Ovary (tissue), 9 donors: ENCODE results near the gene ZNF761. TPM values are rescaled to one million over a fixed set of nuclear protein-coding genes. Genes with fewer than 3 reads are reported as not detected.
A peak's percentile ranks its signal among the peaks of the same experiment; 100 is the strongest.
"Not testable (repeated sequence)": the region's sequence is repeated elsewhere in the genome, so short reads cannot be mapped to it uniquely, and the experiment has no call there.

Source experiments
- DNase-seq, 5 donors: peaks; one replicate each; pipeline ENCODE4 v3.0.0-alpha.2; 2019 to 2020
- H3K27ac ChIP-seq, 2 donors: fragments of 200-600 bp; one replicate each; pipeline versions ENCODE4 v1.5.1 to v1.8.0; 2019 to 2022
- H3K27me3 ChIP-seq: fragments of 200-600 bp; one replicate; pipeline ENCODE4 v1.8.0; 2022
- H3K36me3 ChIP-seq: fragments of 200-600 bp; sonication (generic); one replicate; pipeline ENCODE4 v1.5.1; 2019
- H3K4me1 ChIP-seq: one replicate; pipeline ENCODE4 v1.8.1; 2013; ENCODE audit warnings: mild to moderate bottlenecking, moderate library complexity; ENCODE audit not compliant: insufficient read depth
- H3K4me3 ChIP-seq: fragments of 200-600 bp; sonication (generic); one replicate; pipeline ENCODE4 v1.5.1; 2017
- H3K9me3 ChIP-seq, 2 donors: fragments of 200-600 bp in 1 of 2; sonication (generic) in 1 of 2; one replicate each; pipeline versions ENCODE4 v1.5.1 to v1.8.1; 2013 to 2019; ENCODE audit warnings: mild to moderate bottlenecking in 1 of 2, moderate library complexity in 1 of 2
- EP300 ChIP-seq: sonication (generic); formaldehyde crosslinking; IDR thresholded peaks from one replicate; pipeline ENCODE4 v1.6.1; 2017; ENCODE audit warnings: antibody characterized with exemption
- POLR2A ChIP-seq: fragments of 450-650 bp; IDR thresholded peaks from one replicate; pipeline ENCODE4 v1.6.1; 2017; ENCODE audit warnings: antibody characterized with exemption, mild to moderate bottlenecking, moderate library complexity
- WGBS, 3 donors: extraction: QIAGEN DNeasy Blood & Tissue Kit in 1 of 3; methylation state at CpG; one replicate each; pipeline versions ENCODE4 v1.1.5 to v1.1.7; 2013 to 2017; 5-methylcytosine and 5-hydroxymethylcytosine counted together
- intact Hi-C, 4 donors: fragments of 100-400 bp; cut with DNase I; formaldehyde crosslinking; loops; one replicate each; pipeline versions ENCODE4 v1.11.0 to v1.15.1; 2022 to 2023
- polyA plus RNA-seq, 2 donors: library from polyadenylated mRNA; stranded (reverse); fragments of 200-250 nt in 1 of 2; fragments of 350-450 nt in 1 of 2; fragmentation: Illumina TruSeq in 1 of 2; extraction: RNeasy Lipid Tissue Mini Kit (QIAGEN cat#74804) in 1 of 2; gene quantifications; one replicate each; pipeline ENCODE4 v1.2.3, GENCODE V29; 2013 to 2014
- total RNA-seq, 7 donors: library from RNA; depleted of rRNA in 2 of 7; stranded (reverse); fragments of >200 nt in 2 of 7; fragmentation: NEBNext Ultra II Directional in 3 of 7; extraction: Animal tissue kit (Norgen Biotek cat#: 25700) in 3 of 7; gene quantifications; one replicate each; pipeline versions ENCODE4 v1.1.0 to v1.2.4, GENCODE V29; 2016 to 2023
- TF ChIP-seq, protein P1 (sequence below), 3 donors: fragments of 450-650 bp in 2 of 3; fragments of 200-600 bp in 1 of 3; IDR thresholded peaks; one replicate each; pipeline versions ENCODE4 v1.5.1 to v1.8.0; 2016 to 2022; ENCODE audit warnings: antibody characterized with exemption in 3 of 3, mild to moderate bottlenecking in 1 of 3
- donor health status: DM: no; HTN: no; CAD: no; lungs with moderate emphysema.
- donor health status: DM: no; HTN: no; CAD: no.
- donor health status: Bipolar disorder and iron deficiency.
- donor health status: DM: yes; HTN: yes; CAD: no.
- donor health status: DM: no; HTN: no; CAD: no.
- donor health status: DM: yes; HTN: yes; CAD: no.

Gene ZNF761
- total and polyA plus RNA-seq, 9 donors, result 6.7 to 19.5 (median 10.2) TPM

DNA sequence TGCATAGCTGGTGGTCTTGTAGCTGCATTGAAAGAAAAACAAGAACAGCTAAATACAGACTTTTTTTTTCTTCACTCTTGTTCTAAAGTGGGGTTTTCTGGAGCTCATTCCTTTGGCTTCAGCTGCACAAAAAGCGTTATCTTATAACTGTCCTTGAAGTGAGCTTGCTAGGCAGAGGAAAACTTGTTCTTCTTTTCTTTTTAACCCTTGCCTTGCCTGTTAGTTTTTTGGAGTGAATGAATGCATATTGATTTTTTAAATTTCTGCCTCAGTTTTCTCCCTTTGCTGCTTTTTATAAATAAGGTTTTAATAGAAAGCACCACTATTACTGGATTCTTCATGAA is 35.3 kb upstream of the ZNF761 start:
- H3K4me3 ChIP-seq, result peak overlapping the region; percentile 64
- TF ChIP-seq EP300 (no peak), POLR2A (no peak)
- TF ChIP-seq, protein P1, sequence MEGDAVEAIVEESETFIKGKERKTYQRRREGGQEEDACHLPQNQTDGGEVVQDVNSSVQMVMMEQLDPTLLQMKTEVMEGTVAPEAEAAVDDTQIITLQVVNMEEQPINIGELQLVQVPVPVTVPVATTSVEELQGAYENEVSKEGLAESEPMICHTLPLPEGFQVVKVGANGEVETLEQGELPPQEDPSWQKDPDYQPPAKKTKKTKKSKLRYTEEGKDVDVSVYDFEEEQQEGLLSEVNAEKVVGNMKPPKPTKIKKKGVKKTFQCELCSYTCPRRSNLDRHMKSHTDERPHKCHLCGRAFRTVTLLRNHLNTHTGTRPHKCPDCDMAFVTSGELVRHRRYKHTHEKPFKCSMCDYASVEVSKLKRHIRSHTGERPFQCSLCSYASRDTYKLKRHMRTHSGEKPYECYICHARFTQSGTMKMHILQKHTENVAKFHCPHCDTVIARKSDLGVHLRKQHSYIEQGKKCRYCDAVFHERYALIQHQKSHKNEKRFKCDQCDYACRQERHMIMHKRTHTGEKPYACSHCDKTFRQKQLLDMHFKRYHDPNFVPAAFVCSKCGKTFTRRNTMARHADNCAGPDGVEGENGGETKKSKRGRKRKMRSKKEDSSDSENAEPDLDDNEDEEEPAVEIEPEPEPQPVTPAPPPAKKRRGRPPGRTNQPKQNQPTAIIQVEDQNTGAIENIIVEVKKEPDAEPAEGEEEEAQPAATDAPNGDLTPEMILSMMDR (IDR thresholded peaks at IDR 0.05), result no peak

GRCh38 chr19:53397918-53398317 is 33.9 kb upstream of the ZNF761 start:
- H3K4me3 ChIP-seq, H3K9me3 ChIP-seq, H3K36me3 ChIP-seq, H3K27me3 ChIP-seq, H3K4me1 ChIP-seq, DNase-seq, H3K27ac ChIP-seq: not testable (repeated sequence)
- 50 to 82% (median 52%) methylated on average over 1 of the region's 1 CpG for WGBS, 3 donors
- intact Hi-C loops, result loop anchor here in 1 of 4 donors (10.0 kb wide), 1 partner anchor 203 kb away; the partner anchor contains the start of gene ZNF665

More for the DNA sequence above, 35.3 kb upstream of the ZNF761 start:
- no peak overlapping the region for H3K27ac ChIP-seq
- intact Hi-C loops, result loop anchor here in 1 of 4 donors (10.0 kb wide), 1 partner anchor 202 kb away; the partner anchor contains the start of gene ZNF665
- 0% methylated on average over 1 of the region's 1 CpG for WGBS, 3 donors
- no peaks in the 10 kb centered on the region for H3K9me3 ChIP-seq
- DNase-seq, result no peak
- peaks cover 7% of the 10 kb centered on the region for H3K4me1 ChIP-seq
- no peaks in the 10 kb centered on the region for H3K36me3 ChIP-seq
- no peaks in the 10 kb centered on the region for H3K27me3 ChIP-seq

- no peaks in the 10 kb centered on the region for H3K4me1 ChIP-seq
- 81 to 91% (median 87%) methylated on average over 7 of the region's 7 CpGs for WGBS, 3 donors
- DNase-seq, result no peak
- TF ChIP-seq, protein P1 (IDR thresholded peaks at IDR 0.05), result no peak
- TF ChIP-seq EP300, result no peak
- no peak for TF ChIP-seq POLR2A
- no peaks in the 10 kb centered on the region for H3K36me3 ChIP-seq
- no peak overlapping the region for H3K4me3 ChIP-seq
- intact Hi-C loops, result loop anchor here in 1 of 4 donors (10.0 kb wide), 1 partner anchor 335 kb away; no protein-coding TSS in a partner anchor
- H3K9me3 ChIP-seq, result peaks cover 0 to 38% of the 10 kb centered on the region in 2 donors
- no peaks in the 10 kb centered on the region for H3K27me3 ChIP-seq
- H3K27ac ChIP-seq, result no peak overlapping the region
Measured at GRCh38 chr19:53409505-53410204, 22.1 kb upstream of the ZNF761 start.

DNA sequence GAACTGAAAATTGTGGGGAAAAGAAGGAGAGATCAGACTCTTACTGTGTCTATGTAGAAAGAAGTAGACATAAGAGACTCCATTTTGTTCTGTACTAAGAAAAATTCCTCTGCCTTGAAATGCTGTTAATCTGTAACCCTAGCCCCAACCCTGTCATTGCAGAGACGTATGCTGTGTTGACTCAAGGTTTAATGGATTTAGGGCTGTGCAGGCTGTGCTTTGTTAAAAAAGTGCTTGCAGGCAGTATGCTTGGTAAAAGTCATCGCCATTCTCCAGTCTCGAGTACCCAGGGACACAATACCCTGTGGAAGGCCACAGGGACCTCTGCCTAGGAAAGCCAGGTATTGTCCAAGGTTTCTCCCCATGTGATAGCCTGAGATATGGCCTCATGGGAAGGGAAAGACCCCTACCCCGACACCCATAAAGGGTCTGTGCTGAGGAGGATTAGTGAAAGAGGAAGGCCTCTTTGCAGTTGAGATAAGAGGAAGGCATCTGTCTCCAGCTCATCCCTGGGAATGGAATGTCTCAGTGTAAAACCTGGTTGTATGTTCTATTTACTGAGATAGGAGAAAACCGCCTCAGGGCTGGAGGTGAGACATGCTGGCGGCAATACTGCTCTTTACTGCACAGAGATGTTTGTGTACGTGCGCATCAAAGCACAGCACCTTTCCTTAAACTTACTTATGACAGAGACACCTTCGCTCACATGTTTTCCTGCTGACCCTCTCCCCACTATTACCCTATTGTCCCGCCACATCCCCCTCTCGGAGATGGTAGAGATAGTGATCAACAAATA is 11.1 kb upstream of the ZNF761 start:
- H3K9me3 ChIP-seq, H3K4me1 ChIP-seq, intact Hi-C loops, H3K4me3 ChIP-seq, H3K27me3 ChIP-seq, H3K36me3 ChIP-seq, DNase-seq, H3K27ac ChIP-seq: not testable (repeated sequence)
- 67 to 71% (median 69%) methylated on average over 11 of the region's 11 CpGs for WGBS, 3 donors

GRCh38 chr19:53422551-53422950 is 9.2 kb upstream of the ZNF761 start:
- WGBS, 3 donors, result 77 to 82% (median 79%) methylated on average over 5 of the region's 5 CpGs
- H3K4me1 ChIP-seq, result peaks cover 4% of the 10 kb centered on the region
- H3K4me3 ChIP-seq, result no peak overlapping the region
- no peaks in the 10 kb centered on the region for H3K27me3 ChIP-seq
- TF ChIP-seq EP300 (no peak), POLR2A (no peak)
- TF ChIP-seq, protein P1 (IDR thresholded peaks at IDR 0.05), result no peak
- DNase-seq, result no peak
- intact Hi-C loops, result no loop called here
- H3K27ac ChIP-seq, result no peak overlapping the region
- H3K36me3 ChIP-seq, result no peaks in the 10 kb centered on the region
- H3K9me3 ChIP-seq, result no peaks in the 10 kb centered on the region

DNA sequence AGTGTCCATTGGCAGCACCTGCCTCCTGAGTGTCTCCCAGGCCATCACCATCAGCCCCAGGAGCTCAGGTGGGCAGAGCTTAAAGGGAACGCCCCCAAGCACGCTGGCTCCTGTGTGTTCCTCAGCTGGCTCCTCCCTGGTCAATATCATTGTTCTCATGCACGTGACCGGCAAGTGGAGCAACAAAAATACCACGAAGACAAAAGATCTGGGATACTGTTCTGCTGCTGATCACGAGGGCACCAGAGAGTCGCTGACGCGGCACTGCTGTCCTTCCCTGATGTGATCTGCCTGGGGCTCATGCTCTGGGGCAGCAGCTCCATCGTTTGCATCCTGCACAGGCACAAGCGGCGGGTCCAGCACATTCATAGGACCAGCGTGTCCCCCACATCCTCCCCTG is 8.7 kb upstream of the ZNF761 start:
- WGBS, 3 donors, result 14 to 54% (median 21%) methylated on average over 4 to 11 of the region's 13 CpGs
- DNase-seq, result peak in 1 of 5 donors; percentile 22
- H3K27me3 ChIP-seq, H3K36me3 ChIP-seq, H3K9me3 ChIP-seq, H3K4me1 ChIP-seq, H3K27ac ChIP-seq, intact Hi-C loops, H3K4me3 ChIP-seq: not testable (repeated sequence)

DNA sequence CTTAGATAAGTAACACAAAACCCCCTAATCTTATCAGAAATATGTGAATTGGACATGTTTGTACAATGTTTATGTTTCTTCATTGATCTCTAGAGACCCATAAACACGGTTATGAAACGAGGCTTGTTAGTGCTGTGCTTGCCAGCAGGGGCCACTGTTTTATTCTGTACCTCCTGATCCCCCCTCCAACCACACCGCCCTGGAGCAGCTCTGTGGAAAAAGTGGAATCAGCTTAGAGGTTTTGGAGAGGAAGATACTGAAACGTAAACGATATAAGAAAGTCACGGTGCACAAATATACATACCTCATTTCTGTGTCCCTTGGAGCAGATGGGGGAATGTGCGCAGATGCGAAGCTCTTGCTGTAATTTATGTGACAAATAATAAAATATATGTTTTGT is 8.1 kb upstream of the ZNF761 start:
- WGBS, 3 donors, result 27 to 64% (median 39%) methylated on average over 8 of the region's 8 CpGs
- H3K4me3 ChIP-seq, H3K4me1 ChIP-seq, intact Hi-C loops, H3K36me3 ChIP-seq, H3K27me3 ChIP-seq, H3K27ac ChIP-seq, H3K9me3 ChIP-seq: not testable (repeated sequence)
- peak in 2 of 5 donors; percentile 37 to 58 for DNase-seq
